ENCODE measurements around the gene FCHSD1. TPM values are rescaled to one million over a fixed set of nuclear protein-coding genes. Genes with fewer than 3 reads are reported as not detected.

Gene FCHSD1
- total and polyA plus RNA-seq, 7 donors: 1.3 to 2.4 (median 1.4) TPM

GRCh38 chr5:141681695-141682641, 30.8 kb upstream of the FCHSD1 start, which contains the start of gene ARAP3:
Gene ARAP3, minus strand, starts transcription at chr5:141682230. Its CDS starts 1,744 bp downstream, at chr5:141680486.
- Histone ChIP-seq H3K27me3 (ENCODE audit: insufficient read depth in 3 of 3, low read length in 2 of 3) (peaks cover 0 to 20% (median 1%) of the 10 kb centered on the region in 3 donors), H3K4me1 (peaks cover 3% of the 10 kb centered on the region), H3K4me3 (peak within 1 kb of the TSS; percentile 65), H3K9me3 (no peaks in the 10 kb centered on the region), H3K27ac (peak within 1 kb of the TSS; percentile 67), H3K36me3 (ENCODE audit: insufficient read depth in 1 of 2, low read depth in 1 of 2) (no peaks in the 10 kb centered on the region)
- DNase-seq (peak; percentile 85 to 87), ATAC-seq (peak; percentile 76 to 84 (median 80))
- TF ChIP-seq CTCF (IDR thresholded peaks at IDR 0.05): no peak
- intact Hi-C loops (cut with DNase I): no loop called here
- WGBS, 3 donors: 4 to 10% (median 7%) methylated on average over 36 to 77 of the region's 77 CpGs

DNA sequence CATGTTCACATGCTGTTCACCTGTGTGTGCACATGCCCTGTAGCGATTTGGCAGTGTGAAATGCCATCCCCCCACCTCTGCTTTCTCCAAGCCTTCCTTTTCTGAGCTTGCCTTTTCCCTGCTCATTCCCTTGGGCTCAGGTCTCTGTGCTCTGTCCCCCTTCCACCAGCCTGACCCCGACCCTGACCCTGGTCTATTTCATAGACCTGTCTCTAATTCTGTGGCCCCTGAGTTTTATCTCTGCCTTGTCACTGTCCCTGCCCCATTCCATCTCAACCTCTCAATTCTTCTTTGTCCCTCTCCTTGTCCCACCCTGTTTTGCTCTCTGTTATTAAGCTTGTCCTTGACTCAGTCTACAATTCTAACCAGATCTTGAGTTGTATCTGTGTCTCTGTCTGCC, 30.1 kb upstream of the FCHSD1 start:
- Histone ChIP-seq H3K27me3 (ENCODE audit: insufficient read depth in 3 of 3, low read length in 2 of 3) (peaks cover 0 to 20% (median 1%) of the 10 kb centered on the region in 3 donors), H3K36me3 (ENCODE audit: insufficient read depth in 1 of 2, low read depth in 1 of 2) (no peaks in the 10 kb centered on the region), H3K27ac (peak overlapping the region; percentile 67), H3K9me3 (no peaks in the 10 kb centered on the region), H3K4me3 (peak overlapping the region; percentile 65), H3K4me1 (peaks cover 3% of the 10 kb centered on the region)
- TF ChIP-seq CTCF (IDR thresholded peaks at IDR 0.05): no peak
- intact Hi-C loops (cut with DNase I): no loop called here
- WGBS, 3 donors: 70 to 79% (median 74%) methylated on average over 2 of the region's 2 CpGs
- DNase-seq (no peak), ATAC-seq (no peak)

GRCh38 chr5:141680751-141681201, 29.6 kb upstream of the FCHSD1 start:
- intact Hi-C loops (cut with DNase I): no loop called here
- 59 to 63% (median 63%) methylated on average over 5 to 6 of the region's 6 CpGs for WGBS, 3 donors

GRCh38 chr5:141680178-141680577, 29.0 kb upstream of the FCHSD1 start:
- no peak for DNase-seq

More at GRCh38 chr5:141680751-141681201, 29.6 kb upstream of the FCHSD1 start:
- peaks cover 0 to 20% (median 1%) of the 10 kb centered on the region in 3 donors for H3K27me3 ChIP-seq (ENCODE audit: insufficient read depth in 3 of 3, low read length in 2 of 3)
- no peak for TF ChIP-seq CTCF (IDR thresholded peaks at IDR 0.05)
- DNase-seq (peak in 1 of 2 donors; percentile 32), ATAC-seq (peak; percentile 39 to 54 (median 44))
- no peaks in the 10 kb centered on the region for H3K9me3 ChIP-seq
- H3K4me1 ChIP-seq: peaks cover 3% of the 10 kb centered on the region
- peak overlapping the region; percentile 67 for H3K27ac ChIP-seq
- no peaks in the 10 kb centered on the region for H3K36me3 ChIP-seq (ENCODE audit: insufficient read depth in 1 of 2, low read depth in 1 of 2)
- peak overlapping the region; percentile 65 for H3K4me3 ChIP-seq

More at GRCh38 chr5:141680178-141680577, 29.0 kb upstream of the FCHSD1 start:
- intact Hi-C loops (cut with DNase I): no loop called here
- H3K36me3 ChIP-seq (ENCODE audit: insufficient read depth in 1 of 2, low read depth in 1 of 2): no peaks in the 10 kb centered on the region
- H3K27ac ChIP-seq: no peak overlapping the region
- 65 to 71% (median 69%) methylated on average over 16 of the region's 16 CpGs for WGBS, 3 donors
- peaks cover 0 to 20% (median 1%) of the 10 kb centered on the region in 3 donors for H3K27me3 ChIP-seq (ENCODE audit: insufficient read depth in 3 of 3, low read length in 2 of 3)
- no peak for TF ChIP-seq CTCF (IDR thresholded peaks at IDR 0.05)
- peak overlapping the region; percentile 65 for H3K4me3 ChIP-seq
- H3K4me1 ChIP-seq: peaks cover 3% of the 10 kb centered on the region
- H3K9me3 ChIP-seq: no peaks in the 10 kb centered on the region
- ATAC-seq: no peak
